Mucosa of descending colon (tissue), 3 donors: ENCODE measurements around the gene RYK. TPM values are rescaled to one million over a fixed set of nuclear protein-coding genes. Genes with fewer than 3 reads are reported as not detected.

ENCODE experiments used
- ATAC-seq: fragments of 200-7000 bp; cut with Tn5 transposase; one replicate; pipeline ENCODE4 v1.9.1; 2020; ENCODE audit warnings: mild to moderate bottlenecking, moderate library complexity
- DNase-seq, 3 donors: peaks; one replicate each; pipeline ENCODE4 v3.0.0-alpha.2; 2020
- H3K36me3 ChIP-seq: fragments of 200-600 bp; one replicate; pipeline ENCODE4 v1.8.0; 2021; ENCODE audit warnings: low read depth, mild to moderate bottlenecking
- H3K4me1 ChIP-seq: fragments of 200-600 bp; one replicate; pipeline ENCODE4 v1.8.0; 2021; ENCODE audit warnings: low read depth, mild to moderate bottlenecking
- H3K4me3 ChIP-seq: fragments of 200-600 bp; one replicate; pipeline ENCODE4 v1.8.0; 2021; ENCODE audit warnings: mild to moderate bottlenecking
- H3K9me3 ChIP-seq: fragments of 200-600 bp; one replicate; pipeline ENCODE4 v1.8.0; 2021; ENCODE audit warnings: mild to moderate bottlenecking
- intact Hi-C, 2 donors: fragments of 100-400 bp; cut with DNase I in 1 of 2; cut with micrococcal nuclease in 1 of 2; formaldehyde crosslinking; loops; one replicate each; pipeline versions ENCODE4 v1.11.0 to v1.11.1; 2022; cut with DNase I, micrococcal nuclease
- total RNA-seq, 3 donors: library from RNA; stranded (reverse); fragmentation: NEBNext Ultra II Directional in 2 of 3; extraction: Animal tissue kit (Norgen Biotek cat#: 25700) in 2 of 3; gene quantifications; one replicate each; pipeline versions ENCODE4 v1.2.1 to v1.2.4, GENCODE V29; 2021 to 2023
- TF ChIP-seq, protein P1 (sequence below): fragments of 200-600 bp; IDR thresholded peaks from one replicate; pipeline ENCODE4 v1.8.0; 2022; ENCODE audit warnings: antibody characterized with exemption, mild to moderate bottlenecking
- donor health status: DM: no; HTN: no; CAD: no; lungs with moderate emphysema.
- donor health status: DM: no; HTN: no; CAD: no.
- donor health status: DM: no; HTN: yes; CAD: no.

RYK gene
- total RNA-seq, 3 donors from 2014 or later = 36.3 to 80.6 (median 43.7) TPM

GRCh38 chr3:134198414-134198813 lies 52.2 kb downstream of the RYK start:
- TF ChIP-seq, protein P1, sequence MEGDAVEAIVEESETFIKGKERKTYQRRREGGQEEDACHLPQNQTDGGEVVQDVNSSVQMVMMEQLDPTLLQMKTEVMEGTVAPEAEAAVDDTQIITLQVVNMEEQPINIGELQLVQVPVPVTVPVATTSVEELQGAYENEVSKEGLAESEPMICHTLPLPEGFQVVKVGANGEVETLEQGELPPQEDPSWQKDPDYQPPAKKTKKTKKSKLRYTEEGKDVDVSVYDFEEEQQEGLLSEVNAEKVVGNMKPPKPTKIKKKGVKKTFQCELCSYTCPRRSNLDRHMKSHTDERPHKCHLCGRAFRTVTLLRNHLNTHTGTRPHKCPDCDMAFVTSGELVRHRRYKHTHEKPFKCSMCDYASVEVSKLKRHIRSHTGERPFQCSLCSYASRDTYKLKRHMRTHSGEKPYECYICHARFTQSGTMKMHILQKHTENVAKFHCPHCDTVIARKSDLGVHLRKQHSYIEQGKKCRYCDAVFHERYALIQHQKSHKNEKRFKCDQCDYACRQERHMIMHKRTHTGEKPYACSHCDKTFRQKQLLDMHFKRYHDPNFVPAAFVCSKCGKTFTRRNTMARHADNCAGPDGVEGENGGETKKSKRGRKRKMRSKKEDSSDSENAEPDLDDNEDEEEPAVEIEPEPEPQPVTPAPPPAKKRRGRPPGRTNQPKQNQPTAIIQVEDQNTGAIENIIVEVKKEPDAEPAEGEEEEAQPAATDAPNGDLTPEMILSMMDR = no peak
- H3K4me1 ChIP-seq = no peaks in the 10 kb centered on the region
- no peak for ATAC-seq
- H3K36me3 ChIP-seq = peaks cover 5% of the 10 kb centered on the region
- no peaks in the 10 kb centered on the region for H3K9me3 ChIP-seq
- DNase-seq = no peak
- no peak overlapping the region for H3K4me3 ChIP-seq
- intact Hi-C loops = no loop called here

DNA sequence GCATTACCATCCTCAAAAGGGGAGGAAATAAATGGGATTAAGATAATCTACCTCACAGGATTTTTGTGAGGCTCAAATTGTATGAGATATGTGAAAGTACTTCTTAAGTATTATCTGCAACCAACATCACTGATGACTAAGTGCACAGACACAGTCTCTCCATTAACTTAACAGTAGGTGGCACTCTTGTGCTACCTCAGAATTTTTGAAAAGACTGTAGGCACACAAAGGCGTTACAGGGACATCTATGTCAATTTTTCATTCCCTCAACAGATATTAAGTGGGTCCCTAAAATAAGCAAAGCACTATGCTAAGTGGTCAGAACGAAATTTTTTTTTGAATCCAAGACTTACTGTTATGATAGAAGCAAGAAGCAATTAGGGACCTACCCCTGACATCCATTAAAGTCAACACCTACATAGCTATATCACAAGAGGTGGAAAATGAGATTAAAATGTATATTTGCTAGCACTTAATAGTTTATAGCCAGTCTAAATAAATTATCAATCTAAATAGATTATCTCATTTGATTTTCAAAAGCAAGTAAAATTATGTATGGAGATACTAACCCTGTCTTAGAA lies 52.9 kb downstream of the RYK start:
- H3K36me3 ChIP-seq = peaks cover 5% of the 10 kb centered on the region
- intact Hi-C loops = no loop called here
- DNase-seq (peak in 1 of 3 donors; percentile 10), ATAC-seq (peak; percentile 72)
- no peak overlapping the region for H3K4me3 ChIP-seq
- no peaks in the 10 kb centered on the region for H3K9me3 ChIP-seq
- H3K4me1 ChIP-seq = no peaks in the 10 kb centered on the region
- TF ChIP-seq, protein P1 = no peak

- Histone ChIP-seq H3K4me3 (no peak overlapping the region), H3K36me3 (no peaks in the 10 kb centered on the region), H3K9me3 (no peaks in the 10 kb centered on the region), H3K4me1 (no peaks in the 10 kb centered on the region)
- ATAC-seq (no peak), DNase-seq (no peak)
- TF ChIP-seq, protein P1 = no peak
- intact Hi-C loops = no loop called here
Measured at GRCh38 chr3:134194247-134194646, 56.4 kb downstream of the RYK start.

- H3K4me3 ChIP-seq = no peak overlapping the region
- intact Hi-C loops = no loop called here
- ATAC-seq (no peak), DNase-seq (no peak)
- H3K36me3 ChIP-seq = no peaks in the 10 kb centered on the region
- no peaks in the 10 kb centered on the region for H3K4me1 ChIP-seq
- H3K9me3 ChIP-seq = no peaks in the 10 kb centered on the region
- TF ChIP-seq, protein P1 = no peak
Measured at GRCh38 chr3:134190250-134190649, 60.4 kb downstream of the RYK start.

- Histone ChIP-seq H3K36me3 (no peaks in the 10 kb centered on the region), H3K9me3 (no peaks in the 10 kb centered on the region), H3K4me1 (no peaks in the 10 kb centered on the region), H3K4me3 (no peak overlapping the region)
- ATAC-seq (no peak), DNase-seq (no peak)
- TF ChIP-seq, protein P1 = no peak
- intact Hi-C loops = no loop called here
Measured at GRCh38 chr3:134189849-134190248, 60.8 kb downstream of the RYK start.

- TF ChIP-seq, protein P1 = no peak
- no peaks in the 10 kb centered on the region for H3K36me3 ChIP-seq
- ATAC-seq (no peak), DNase-seq (no peak)
- H3K4me1 ChIP-seq = no peaks in the 10 kb centered on the region
- H3K4me3 ChIP-seq = no peak overlapping the region
- intact Hi-C loops = no loop called here
- H3K9me3 ChIP-seq = no peaks in the 10 kb centered on the region
Measured at GRCh38 chr3:134186391-134186790, 64.3 kb downstream of the RYK start.
